Fibroblast of villous mesenchyme (primary cell): Measurements from ENCODE around the gene OSBPL9. TPM values are rescaled to one million over a fixed set of nuclear protein-coding genes. Genes with fewer than 3 reads are reported as not detected.

Source experiments
- DNase-seq: peaks from one replicate; pipeline ENCODE4 v3.0.0-alpha.2; 2010; ENCODE audit warnings: low read depth
- H3K4me3 ChIP-seq: 2 replicates; pipeline ENCODE4 v1.5.1; 2011; ENCODE audit warnings: low read depth, mild to moderate bottlenecking, low read length
- CTCF ChIP-seq: IDR thresholded peaks from 2 replicates; pipeline ENCODE4 v1.5.1; 2012; ENCODE audit warnings: low read depth, mild to moderate bottlenecking, low read length; ENCODE audit not compliant: insufficient read depth
- total RNA-seq: library from RNA; depleted of rRNA; stranded (reverse); fragments of >200 nt; gene quantifications from 2 replicates; pipeline ENCODE4 v1.2.3, GENCODE V29; 2012

Gene OSBPL9
- total RNA-seq, 1 donor: 103 TPM

- no peak for TF ChIP-seq CTCF
- no peak for DNase-seq
- no peak overlapping the region for H3K4me3 ChIP-seq
Observed at GRCh38 chr1:51789342-51789741, 172.4 kb downstream of the OSBPL9 start.

GRCh38 chr1:51790385-51790784, 173.5 kb downstream of the OSBPL9 start:
- DNase-seq: no peak
- H3K4me3 ChIP-seq: no peak overlapping the region
- no peak for TF ChIP-seq CTCF

GRCh38 chr1:51791888-51792287, 175.0 kb downstream of the OSBPL9 start:
- DNase-seq: no peak
- TF ChIP-seq CTCF: no peak
- no peak overlapping the region for H3K4me3 ChIP-seq

- DNase-seq: peak; percentile 45
- H3K4me3 ChIP-seq: no peak overlapping the region
- TF ChIP-seq CTCF: no peak
Observed at GRCh38 chr1:51792864-51793263, 176.0 kb downstream of the OSBPL9 start.

- H3K4me3 ChIP-seq: no peak overlapping the region
- no peak for DNase-seq
- TF ChIP-seq CTCF: no peak
Observed at GRCh38 chr1:51794260-51794659, 177.4 kb downstream of the OSBPL9 start.

- DNase-seq: no peak
- no peak for TF ChIP-seq CTCF
- H3K4me3 ChIP-seq: no peak overlapping the region
Observed at GRCh38 chr1:51794868-51795267, 178.0 kb downstream of the OSBPL9 start.

- DNase-seq: no peak
- no peak for TF ChIP-seq CTCF
- H3K4me3 ChIP-seq: no peak overlapping the region
Observed at GRCh38 chr1:51799372-51799771, 182.5 kb downstream of the OSBPL9 start.
